H1 (cell line): ENCODE results near the gene DRD2.
A peak's percentile ranks its signal among the peaks of the same experiment; 100 is the strongest.

Source experiments
- CTCF ChIP-seq, 3 experiments: IDR thresholded peaks; 1 replicate in 2 of 3; 2 replicates in 1 of 3; pipeline versions ENCODE4 v1.5.1 to v1.6.1; 2011; ENCODE audit warnings: low read length in 3 of 3, mild to moderate bottlenecking in 3 of 3, inconsistent platforms in 2 of 3, low read depth in 1 of 3, moderate library complexity in 1 of 3; ENCODE audit not compliant: insufficient read depth in 1 of 3; ENCODE audit errors: control extremely low read depth in 1 of 3
- EP300 ChIP-seq, 2 experiments: IDR thresholded peaks; 1 replicate in 1 of 2; 2 replicates in 1 of 2; pipeline ENCODE4 v1.6.1; 2011 to 2012; ENCODE audit warnings: low read depth in 2 of 2, low read length in 2 of 2, mild to moderate bottlenecking in 2 of 2, borderline replicate concordance in 1 of 2, inconsistent platforms in 1 of 2, moderate library complexity in 1 of 2
- EZH2 ChIP-seq: fragments of 200-600 bp; sonication (generic); IDR thresholded peaks from 2 replicates; pipeline ENCODE4 v1.7.1; 2012; ENCODE audit warnings: low read depth, mild to moderate bottlenecking, moderate library complexity, low read length, inconsistent platforms; ENCODE audit not compliant: severe bottlenecking
- HDAC2 ChIP-seq, 2 experiments: fragments of 300-600 bp in 1 of 2; sonication (generic) in 1 of 2; IDR thresholded peaks; 2 replicates each; pipeline ENCODE4 v1.6.1; 2011 to 2012; ENCODE audit warnings: low read depth in 2 of 2, low read length in 2 of 2, mild to moderate bottlenecking in 2 of 2, moderate library complexity in 2 of 2, borderline replicate concordance in 1 of 2, inconsistent platforms in 1 of 2
- HDAC6 ChIP-seq: IDR thresholded peaks from one replicate; pipeline ENCODE4 v1.7.1; 2012; ENCODE audit warnings: low read depth, mild to moderate bottlenecking, inconsistent platforms, low read length, moderate library complexity
- JUN ChIP-seq: IDR thresholded peaks from 2 replicates; pipeline ENCODE4 v1.6.1; 2011; ENCODE audit warnings: low read depth, mild to moderate bottlenecking, improper control_type of control experiment, low read length
- MAFK ChIP-seq: IDR thresholded peaks from 2 replicates; pipeline ENCODE4 v1.6.1; 2012; ENCODE audit warnings: low read depth, mild to moderate bottlenecking, improper control_type of control experiment, low read length
- POLR2A ChIP-seq, 2 experiments: IDR thresholded peaks; 1 replicate in 1 of 2; 2 replicates in 1 of 2; pipeline ENCODE4 v1.6.1; 2011; ENCODE audit warnings: low read depth in 2 of 2, low read length in 2 of 2, mild to moderate bottlenecking in 2 of 2; ENCODE audit errors: control extremely low read depth in 1 of 2
- RBBP5 ChIP-seq: IDR thresholded peaks from 2 replicates; pipeline ENCODE4 v1.7.1; 2012; ENCODE audit warnings: low read depth, mild to moderate bottlenecking, inconsistent platforms, low read length, moderate library complexity, borderline replicate concordance
- RFX5 ChIP-seq: IDR thresholded peaks from 2 replicates; pipeline ENCODE4 v1.6.1; 2011; ENCODE audit warnings: low read depth, low read length, improper control_type of control experiment, borderline replicate concordance
- TAF1 ChIP-seq: IDR thresholded peaks from 2 replicates; pipeline ENCODE4 v1.6.1; 2011; ENCODE audit warnings: mild to moderate bottlenecking, low read depth, low read length

GRCh38 chr11:113387605-113388211, 87.5 kb downstream of the DRD2 start, which contains the start of gene ANKK1:
- TF ChIP-seq EZH2 (peak; percentile 25), HDAC6 (no peak), CTCF (IDR thresholded peaks at IDR 0.05; ENCODE audit: control extremely low read depth in 1 of 3, insufficient read depth in 1 of 3, low read depth in 1 of 3, low read length in 3 of 3) (peak; percentile 85 to 94 (median 90)), RFX5 (no peak), RBBP5 (0 out of 2 replicates have a peak, but pooled peaks have one; percentile 43), POLR2A (IDR thresholded peaks at IDR 0.05; ENCODE audit: control extremely low read depth in 1 of 2, low read depth in 2 of 2, low read length in 2 of 2) (peak in 1 of 2 experiments; percentile 71; a peak in 2 of 3 replicates), TAF1 (peak; percentile 74), HDAC2 (IDR thresholded peaks at IDR 0.05; ENCODE audit: borderline replicate concordance in 1 of 2, low read depth in 2 of 2, low read length in 2 of 2) (peak in 1 of 2 experiments; percentile 38; a peak in 1 of 4 replicates), EP300 (IDR thresholded peaks at IDR 0.05; ENCODE audit: borderline replicate concordance in 1 of 2, low read depth in 2 of 2, low read length in 2 of 2) (0 out of 3 replicates have a peak, but pooled peaks of 1 of the 2 experiments have one; percentile 50), JUN (no peak), MAFK (no peak)
